ENCODE results near the gene S100A1.

The S100A1 gene

DNA sequence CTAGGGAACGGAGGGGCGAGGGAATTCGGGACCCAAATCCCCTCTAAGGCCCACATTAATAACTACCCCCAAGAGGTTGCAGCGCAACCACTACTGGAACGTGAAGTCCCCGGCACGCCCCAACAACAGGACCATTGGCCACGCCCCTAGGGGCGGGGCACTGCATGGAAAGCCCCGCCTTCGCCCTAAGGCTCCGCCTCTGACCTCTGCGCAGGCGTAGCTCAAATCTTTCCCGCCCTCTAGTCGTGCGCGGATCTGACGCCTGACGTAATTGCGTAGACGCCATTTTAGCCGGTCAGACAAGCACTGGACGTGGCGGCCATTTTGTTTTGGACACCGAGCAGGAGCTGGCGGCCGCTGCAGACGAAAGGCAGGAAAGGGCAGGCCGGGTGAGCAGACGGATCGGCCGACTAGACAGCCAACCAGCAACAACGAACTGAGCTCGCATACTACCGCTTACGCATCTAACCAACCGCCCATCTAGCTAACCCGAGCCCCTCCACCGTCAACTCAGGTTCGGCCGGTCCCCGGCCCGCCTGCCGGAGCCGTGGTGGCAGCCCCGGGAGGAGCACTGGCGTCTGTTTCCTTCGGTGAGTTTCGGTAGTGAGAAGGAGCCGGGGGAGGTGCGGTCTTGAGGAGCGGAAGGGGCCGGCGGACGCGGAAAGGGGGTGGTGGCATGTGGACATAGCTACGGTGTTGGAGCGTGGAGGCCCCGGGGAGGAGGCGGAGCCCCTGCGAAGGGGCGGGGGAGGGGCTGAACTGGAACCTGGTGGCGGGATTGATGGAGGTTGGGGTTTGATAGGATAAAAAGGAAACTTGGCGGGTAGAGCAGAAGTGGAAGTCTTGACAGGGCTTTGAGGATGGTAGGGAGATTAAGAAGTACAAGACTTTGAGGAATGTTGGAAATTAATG is 5.8 kb downstream of the S100A1 start, which contains the start of gene CHTOP:
Gene CHTOP (plus strand): TSS at position 313 of the 912 bp plus-strand sequence. CDS start 2,523 bp downstream, outside the sequence.
- Histone ChIP-seq H3K23ac (ENCODE audit: low read depth, low read length, poor library complexity) (peak within 1 kb of the TSS; percentile 97), H3K4me1 (ENCODE audit: control insufficient read depth in 2 of 2, insufficient read depth in 1 of 2, low read depth in 1 of 2, low read length in 2 of 2) (peaks cover 1 to 8% of the 10 kb centered on the region in 2 donors), H3K18ac (ENCODE audit: low read length) (peak within 1 kb of the TSS; percentile 100), H3K27me3 (ENCODE audit: control insufficient read depth in 3 of 3, insufficient read depth in 3 of 3, low read depth in 1 of 3, low read length in 3 of 3) (no peaks in the 10 kb centered on the region), H3K9ac (ENCODE audit: low read depth, low read length, poor library complexity) (peak within 1 kb of the TSS; percentile 100), H2BK120ac (ENCODE audit: low read depth, low read length) (peak within 1 kb of the TSS; percentile 57), H3K4me2 (ENCODE audit: insufficient read depth, low read length, poor library complexity, severe bottlenecking) (peak within 1 kb of the TSS; percentile 74), H4K8ac (ENCODE audit: low read depth, low read length) (peak within 1 kb of the TSS; percentile 84), H2BK15ac (ENCODE audit: low read length) (peak within 1 kb of the TSS; percentile 82), H3K14ac (ENCODE audit: low read length) (peak within 1 kb of the TSS; percentile 99), H2AFZ (ENCODE audit: low read length) (peak within 1 kb of the TSS; percentile 80), H4K91ac (ENCODE audit: low read depth, low read length, poor library complexity) (peak within 1 kb of the TSS; percentile 100), H3K4ac (ENCODE audit: low read length) (peak within 1 kb of the TSS; percentile 100), H3K79me1 (ENCODE audit: low read depth, low read length) (peaks cover 3% of the 10 kb centered on the region), H2AK5ac (ENCODE audit: low read depth, low read length) (peak within 1 kb of the TSS; percentile 100), H2BK5ac (ENCODE audit: low read length) (peak within 1 kb of the TSS; percentile 100), H3K9me3 (replicated peaks in 1 of 2; ENCODE audit: control insufficient read depth in 2 of 2, insufficient read depth in 1 of 2, low read depth in 1 of 2, low read length in 2 of 2) (peaks cover 0 to 13% of the 10 kb centered on the region in 2 donors), H3K27ac (replicated peaks; ENCODE audit: low read length) (peak within 1 kb of the TSS; percentile 100), H3K4me3 (ENCODE audit: low read length in 2 of 2) (peak within 1 kb of the TSS; percentile 80 to 91), H3K36me3 (replicated peaks in 1 of 2; ENCODE audit: control insufficient read depth in 2 of 2, insufficient read depth in 2 of 2, low read length in 2 of 2) (peaks cover 15 to 41% of the 10 kb centered on the region in 2 donors), H2BK12ac (ENCODE audit: low read length) (no peak within 1 kb of the TSS)
- peak; percentile 98 for DNase-seq (ENCODE audit: low spot score)
- no CpG with 5 or more reads among the region's 65 CpGs for whole genome bisulfite sequencing, 2 donors (ENCODE audit: extremely low coverage in 2 of 2, insufficient read length in 2 of 2, insufficient replicate concordance in 1 of 2)

DNA sequence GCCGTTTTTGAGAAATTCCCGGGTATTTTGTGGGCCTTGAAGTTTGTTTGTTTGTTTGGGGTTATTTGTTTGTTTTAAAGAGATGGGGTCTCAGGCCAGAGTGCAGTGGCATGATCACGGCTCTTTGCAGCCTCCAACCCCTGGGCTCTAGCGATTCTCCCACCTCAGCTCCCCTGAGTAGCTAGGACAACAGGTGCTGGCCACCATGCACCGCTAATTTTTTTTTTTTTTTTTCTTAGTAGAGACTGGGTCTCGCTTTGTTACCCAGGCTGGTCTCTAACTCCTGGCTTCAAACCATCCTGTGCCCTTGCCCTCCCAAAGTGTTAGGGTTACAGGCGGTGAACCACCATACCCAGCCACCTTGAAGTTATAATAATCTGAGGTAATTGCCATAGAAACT is 7.6 kb downstream of the S100A1 start:
- H3K9me3 ChIP-seq (replicated peaks in 1 of 2; ENCODE audit: control insufficient read depth in 2 of 2, insufficient read depth in 1 of 2, low read depth in 1 of 2, low read length in 2 of 2) = peaks cover 0 to 13% of the 10 kb centered on the region in 2 donors
- no peak overlapping the region for H2BK12ac ChIP-seq (ENCODE audit: low read length)
- H3K23ac ChIP-seq (ENCODE audit: low read depth, low read length, poor library complexity) = no peak overlapping the region
- peaks cover 3% of the 10 kb centered on the region for H3K79me1 ChIP-seq (ENCODE audit: low read depth, low read length)
- no peak for DNase-seq (ENCODE audit: low spot score)
- no peak overlapping the region for H2BK15ac ChIP-seq (ENCODE audit: low read length)
- H2BK5ac ChIP-seq (ENCODE audit: low read length) = no peak overlapping the region
- no peak overlapping the region for H2AFZ ChIP-seq (ENCODE audit: low read length)
- no peaks in the 10 kb centered on the region for H3K27me3 ChIP-seq (ENCODE audit: control insufficient read depth in 3 of 3, insufficient read depth in 3 of 3, low read depth in 1 of 3, low read length in 3 of 3)
- WGBS, 2 donors (ENCODE audit: extremely low coverage in 2 of 2, insufficient read length in 2 of 2, insufficient replicate concordance in 1 of 2) = no CpG with 5 or more reads among the region's 7 CpGs
- no peak overlapping the region for H4K91ac ChIP-seq (ENCODE audit: low read depth, low read length, poor library complexity)
- no peak overlapping the region for H3K4me2 ChIP-seq (ENCODE audit: insufficient read depth, low read length, poor library complexity, severe bottlenecking)
- no peak overlapping the region for H3K27ac ChIP-seq (replicated peaks; ENCODE audit: low read length)
- peak overlapping the region in 1 of 2 donors; percentile 6 for H3K4me3 ChIP-seq (ENCODE audit: low read length in 2 of 2)
- no peak overlapping the region for H2BK120ac ChIP-seq (ENCODE audit: low read depth, low read length)
- no peak overlapping the region for H2AK5ac ChIP-seq (ENCODE audit: low read depth, low read length)
- peaks cover 23 to 60% of the 10 kb centered on the region in 2 donors for H3K36me3 ChIP-seq (replicated peaks in 1 of 2; ENCODE audit: control insufficient read depth in 2 of 2, insufficient read depth in 2 of 2, low read length in 2 of 2)
- H3K18ac ChIP-seq (ENCODE audit: low read length) = no peak overlapping the region
- H3K9ac ChIP-seq (ENCODE audit: low read depth, low read length, poor library complexity) = no peak overlapping the region
- no peak overlapping the region for H4K8ac ChIP-seq (ENCODE audit: low read depth, low read length)
- H3K14ac ChIP-seq (ENCODE audit: low read length) = no peak overlapping the region
- H3K4ac ChIP-seq (ENCODE audit: low read length) = no peak overlapping the region
- H3K4me1 ChIP-seq (ENCODE audit: control insufficient read depth in 2 of 2, insufficient read depth in 1 of 2, low read depth in 1 of 2, low read length in 2 of 2) = peaks cover 1 to 6% of the 10 kb centered on the region in 2 donors

DNA sequence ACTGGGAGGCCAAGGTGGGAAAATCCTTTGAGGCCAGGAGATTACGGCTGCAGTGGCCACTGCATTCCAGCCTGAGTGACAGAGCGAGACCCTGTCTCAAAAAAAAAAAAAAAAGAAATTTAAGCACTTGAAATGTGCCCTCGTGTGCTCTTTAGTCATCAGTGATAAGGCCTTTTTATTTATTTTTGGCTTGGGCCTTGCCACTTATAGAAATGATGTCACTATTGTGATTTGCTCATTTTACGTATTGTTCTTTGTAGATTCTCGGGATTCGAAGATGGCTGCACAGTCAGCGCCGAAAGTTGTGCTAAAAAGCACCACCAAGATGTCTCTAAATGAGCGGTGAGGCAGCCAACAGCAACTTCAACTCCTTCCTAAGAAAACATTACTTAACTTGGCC is 8.1 kb downstream of the S100A1 start:
- Histone ChIP-seq H2BK120ac (ENCODE audit: low read depth, low read length) (no peak overlapping the region), H2AFZ (ENCODE audit: low read length) (no peak overlapping the region), H3K23ac (ENCODE audit: low read depth, low read length, poor library complexity) (no peak overlapping the region), H4K91ac (ENCODE audit: low read depth, low read length, poor library complexity) (no peak overlapping the region), H4K8ac (ENCODE audit: low read depth, low read length) (no peak overlapping the region), H3K36me3 (replicated peaks in 1 of 2; ENCODE audit: control insufficient read depth in 2 of 2, insufficient read depth in 2 of 2, low read length in 2 of 2) (peaks cover 24 to 64% of the 10 kb centered on the region in 2 donors), H2BK15ac (ENCODE audit: low read length) (no peak overlapping the region), H3K9me3 (replicated peaks in 1 of 2; ENCODE audit: control insufficient read depth in 2 of 2, insufficient read depth in 1 of 2, low read depth in 1 of 2, low read length in 2 of 2) (peaks cover 0 to 13% of the 10 kb centered on the region in 2 donors), H3K79me1 (ENCODE audit: low read depth, low read length) (peaks cover 3% of the 10 kb centered on the region), H3K4me3 (ENCODE audit: low read length in 2 of 2) (no peak overlapping the region), H3K18ac (ENCODE audit: low read length) (no peak overlapping the region), H2AK5ac (ENCODE audit: low read depth, low read length) (no peak overlapping the region), H3K4me1 (ENCODE audit: control insufficient read depth in 2 of 2, insufficient read depth in 1 of 2, low read depth in 1 of 2, low read length in 2 of 2) (peaks cover 1 to 6% of the 10 kb centered on the region in 2 donors), H3K4ac (ENCODE audit: low read length) (no peak overlapping the region), H3K27ac (replicated peaks; ENCODE audit: low read length) (no peak overlapping the region), H3K14ac (ENCODE audit: low read length) (no peak overlapping the region), H3K4me2 (ENCODE audit: insufficient read depth, low read length, poor library complexity, severe bottlenecking) (no peak overlapping the region), H2BK12ac (ENCODE audit: low read length) (no peak overlapping the region), H2BK5ac (ENCODE audit: low read length) (no peak overlapping the region), H3K27me3 (ENCODE audit: control insufficient read depth in 3 of 3, insufficient read depth in 3 of 3, low read depth in 1 of 3, low read length in 3 of 3) (no peaks in the 10 kb centered on the region), H3K9ac (ENCODE audit: low read depth, low read length, poor library complexity) (no peak overlapping the region)
- WGBS, 2 donors (ENCODE audit: extremely low coverage in 2 of 2, insufficient read length in 2 of 2, insufficient replicate concordance in 1 of 2) = no CpG with 5 or more reads among the region's 9 CpGs
- DNase-seq (ENCODE audit: low spot score) = no peak

DNA sequence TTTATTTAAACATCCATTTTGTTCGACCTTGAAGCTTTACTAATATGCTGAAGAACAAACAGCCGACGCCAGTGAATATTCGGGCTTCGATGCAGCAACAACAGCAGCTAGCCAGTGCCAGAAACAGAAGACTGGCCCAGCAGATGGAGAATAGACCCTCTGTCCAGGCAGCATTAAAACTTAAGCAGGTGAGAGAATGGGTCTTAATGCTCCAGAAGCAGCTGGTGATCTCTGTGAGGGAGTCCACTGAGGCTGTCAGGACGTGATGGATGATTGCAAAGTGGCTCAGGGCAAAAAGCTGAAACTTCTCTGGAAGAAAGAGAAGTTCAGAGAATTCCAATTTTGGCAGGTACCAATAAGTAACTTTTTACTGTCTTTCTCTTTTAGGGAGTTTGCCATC is 10.0 kb downstream of the S100A1 start:
- Histone ChIP-seq H3K4me2 (ENCODE audit: insufficient read depth, low read length, poor library complexity, severe bottlenecking) (no peak overlapping the region), H2BK5ac (ENCODE audit: low read length) (no peak overlapping the region), H3K9me3 (replicated peaks in 1 of 2; ENCODE audit: control insufficient read depth in 2 of 2, insufficient read depth in 1 of 2, low read depth in 1 of 2, low read length in 2 of 2) (peaks cover 0 to 10% of the 10 kb centered on the region in 2 donors), H4K91ac (ENCODE audit: low read depth, low read length, poor library complexity) (no peak overlapping the region), H3K4me3 (ENCODE audit: low read length in 2 of 2) (no peak overlapping the region), H3K27me3 (ENCODE audit: control insufficient read depth in 3 of 3, insufficient read depth in 3 of 3, low read depth in 1 of 3, low read length in 3 of 3) (no peaks in the 10 kb centered on the region), H2BK15ac (ENCODE audit: low read length) (no peak overlapping the region), H3K4me1 (ENCODE audit: control insufficient read depth in 2 of 2, insufficient read depth in 1 of 2, low read depth in 1 of 2, low read length in 2 of 2) (peaks cover 1 to 6% of the 10 kb centered on the region in 2 donors), H3K36me3 (replicated peaks in 1 of 2; ENCODE audit: control insufficient read depth in 2 of 2, insufficient read depth in 2 of 2, low read length in 2 of 2) (peaks cover 36 to 84% of the 10 kb centered on the region in 2 donors), H3K18ac (ENCODE audit: low read length) (no peak overlapping the region), H2AK5ac (ENCODE audit: low read depth, low read length) (no peak overlapping the region), H3K27ac (replicated peaks; ENCODE audit: low read length) (no peak overlapping the region), H2AFZ (ENCODE audit: low read length) (no peak overlapping the region), H3K23ac (ENCODE audit: low read depth, low read length, poor library complexity) (no peak overlapping the region), H2BK12ac (ENCODE audit: low read length) (no peak overlapping the region), H3K79me1 (ENCODE audit: low read depth, low read length) (peaks cover 5% of the 10 kb centered on the region), H4K8ac (ENCODE audit: low read depth, low read length) (no peak overlapping the region), H3K4ac (ENCODE audit: low read length) (no peak overlapping the region), H2BK120ac (ENCODE audit: low read depth, low read length) (no peak overlapping the region), H3K14ac (ENCODE audit: low read length) (no peak overlapping the region), H3K9ac (ENCODE audit: low read depth, low read length, poor library complexity) (no peak overlapping the region)
- no CpG with 5 or more reads among the region's 6 CpGs for WGBS, 2 donors (ENCODE audit: extremely low coverage in 2 of 2, insufficient read length in 2 of 2, insufficient replicate concordance in 1 of 2)
- no peak for DNase-seq (ENCODE audit: low spot score)
